ENCODE data around the gene WFS1.

DNA sequence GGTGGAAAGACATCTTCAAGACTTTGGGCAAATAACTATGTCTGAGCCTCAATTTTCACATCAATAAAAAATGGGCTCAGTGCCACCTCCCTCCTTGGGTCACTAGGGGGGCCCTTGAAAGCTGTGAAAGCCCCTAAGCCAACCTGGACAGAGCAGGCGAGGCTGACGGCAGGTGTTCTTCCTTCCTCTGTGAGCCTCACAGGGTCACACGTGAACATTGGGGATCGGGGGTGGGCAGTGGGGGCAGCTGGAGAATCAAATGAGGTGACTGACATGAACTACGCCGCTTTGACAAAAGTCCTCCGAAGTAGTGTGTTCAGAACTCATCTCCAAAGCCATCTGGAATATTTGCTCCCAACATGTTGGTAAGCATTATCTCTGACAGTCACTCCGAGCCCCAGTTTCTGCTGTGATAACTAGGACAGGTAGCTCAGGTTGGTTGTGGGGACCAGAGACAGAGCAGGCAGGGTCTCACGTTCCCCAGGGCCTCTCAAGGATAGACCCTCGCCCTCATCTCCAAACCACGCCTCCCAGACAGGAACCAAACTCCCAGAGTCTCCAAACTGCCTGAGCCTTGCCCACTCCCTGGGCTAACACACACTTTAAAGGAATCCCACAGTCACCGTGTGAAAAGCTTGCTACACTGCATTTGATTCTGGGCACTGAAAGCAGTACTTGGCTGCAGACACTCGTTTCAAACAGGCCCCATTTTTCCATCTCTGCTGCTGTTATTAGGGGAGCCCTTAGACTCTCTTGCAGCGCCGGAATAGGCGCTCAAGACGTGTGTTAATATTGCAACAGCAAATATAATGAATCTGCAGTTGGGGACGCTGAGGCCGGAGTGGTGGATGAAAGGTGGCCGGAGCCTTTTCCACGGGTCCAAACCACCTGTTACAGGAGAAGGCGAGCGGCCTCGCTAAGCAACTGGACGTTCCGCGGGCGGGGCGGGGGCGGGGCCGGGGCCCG is 717 bp upstream of the WFS1 start:
- TF ChIP-seq EP300 (IDR thresholded peaks at IDR 0.05) (no peak), POLR2A (IDR thresholded peaks at IDR 0.05) (no peak)
- TF ChIP-seq, protein P1, sequence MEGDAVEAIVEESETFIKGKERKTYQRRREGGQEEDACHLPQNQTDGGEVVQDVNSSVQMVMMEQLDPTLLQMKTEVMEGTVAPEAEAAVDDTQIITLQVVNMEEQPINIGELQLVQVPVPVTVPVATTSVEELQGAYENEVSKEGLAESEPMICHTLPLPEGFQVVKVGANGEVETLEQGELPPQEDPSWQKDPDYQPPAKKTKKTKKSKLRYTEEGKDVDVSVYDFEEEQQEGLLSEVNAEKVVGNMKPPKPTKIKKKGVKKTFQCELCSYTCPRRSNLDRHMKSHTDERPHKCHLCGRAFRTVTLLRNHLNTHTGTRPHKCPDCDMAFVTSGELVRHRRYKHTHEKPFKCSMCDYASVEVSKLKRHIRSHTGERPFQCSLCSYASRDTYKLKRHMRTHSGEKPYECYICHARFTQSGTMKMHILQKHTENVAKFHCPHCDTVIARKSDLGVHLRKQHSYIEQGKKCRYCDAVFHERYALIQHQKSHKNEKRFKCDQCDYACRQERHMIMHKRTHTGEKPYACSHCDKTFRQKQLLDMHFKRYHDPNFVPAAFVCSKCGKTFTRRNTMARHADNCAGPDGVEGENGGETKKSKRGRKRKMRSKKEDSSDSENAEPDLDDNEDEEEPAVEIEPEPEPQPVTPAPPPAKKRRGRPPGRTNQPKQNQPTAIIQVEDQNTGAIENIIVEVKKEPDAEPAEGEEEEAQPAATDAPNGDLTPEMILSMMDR (IDR thresholded peaks at IDR 0.05) = no peak
